ENCODE results near the gene PFKL. TPM values are rescaled to one million over a fixed set of nuclear protein-coding genes. Genes with fewer than 3 reads are reported as not detected.
A peak's percentile ranks its signal among the peaks of the same experiment; 100 is the strongest.

PFKL gene
- total and polyA plus RNA-seq, 9 donors = 51.6 to 84.4 (median 65.3) TPM

DNA sequence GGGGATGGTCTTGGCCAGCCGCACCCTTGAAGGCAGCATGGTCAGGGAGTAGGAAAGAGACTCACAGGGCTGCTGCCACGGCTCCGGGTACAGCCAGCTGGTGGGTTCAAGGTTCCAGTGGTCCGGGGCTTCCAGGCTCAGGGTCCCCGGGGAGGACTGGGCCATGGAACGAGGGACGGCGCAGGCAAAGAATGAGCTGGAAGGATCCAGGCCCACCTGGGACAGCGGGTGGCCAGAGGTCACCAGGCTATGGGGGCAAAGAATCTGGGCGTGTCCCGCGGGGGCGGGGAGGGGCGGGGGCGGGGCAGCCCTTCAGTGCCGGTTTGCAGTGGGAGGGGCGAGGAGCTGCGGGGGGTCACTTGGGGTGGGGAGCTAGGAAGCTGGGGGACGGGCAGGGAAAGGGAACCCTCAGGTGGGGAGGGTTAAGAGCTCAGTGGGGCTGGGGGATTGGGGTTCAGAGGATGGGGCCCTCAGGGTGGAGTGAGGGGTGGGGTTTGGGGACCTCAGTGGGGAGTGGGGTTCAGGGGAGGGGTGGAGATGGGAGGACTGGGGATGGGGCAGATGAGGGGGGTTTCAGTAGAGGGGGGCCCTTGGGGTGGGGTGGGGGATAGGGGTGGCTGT is 38.1 kb upstream of the PFKL start, which contains the start of gene DNMT3L:
Gene DNMT3L, minus strand, starts transcription at position 223 of the 621 bp plus-strand sequence. CDS start 638 bp downstream, outside the sequence.
- Histone ChIP-seq H3K4me3 (ENCODE audit: low read length) (no peak within 1 kb of the TSS), H3K27ac (ENCODE audit: low read length) (no peak within 1 kb of the TSS), H3K9me3 (replicated peaks; ENCODE audit: control insufficient read depth, low read depth, low read length) (no peaks in the 10 kb centered on the region), H3K27me3 (ENCODE audit: control insufficient read depth, insufficient read depth, low read length) (peaks cover 7% of the 10 kb centered on the region), H3K4me1 (ENCODE audit: control insufficient read depth, insufficient read depth, low read length) (no peaks in the 10 kb centered on the region), H3K36me3 (ENCODE audit: control insufficient read depth, insufficient read depth, low read length) (no peaks in the 10 kb centered on the region)
- DNase-seq = no peak
- 75% methylated on average over 10 of the region's 19 CpGs for WGBS (ENCODE audit: insufficient coverage)

GRCh38 chr21:44262338-44263056 is 37.4 kb upstream of the PFKL start:
- DNase-seq = no peak
- H3K9me3 ChIP-seq (replicated peaks; ENCODE audit: control insufficient read depth, low read depth, low read length) = no peaks in the 10 kb centered on the region
- peaks cover 7% of the 10 kb centered on the region for H3K27me3 ChIP-seq (ENCODE audit: control insufficient read depth, insufficient read depth, low read length)
- no peaks in the 10 kb centered on the region for H3K36me3 ChIP-seq (ENCODE audit: control insufficient read depth, insufficient read depth, low read length)
- H3K27ac ChIP-seq (ENCODE audit: low read length) = no peak overlapping the region
- no peak overlapping the region for H3K4me3 ChIP-seq (ENCODE audit: low read length)
- no peaks in the 10 kb centered on the region for H3K4me1 ChIP-seq (ENCODE audit: control insufficient read depth, insufficient read depth, low read length)
- 70% methylated on average over 8 of the region's 12 CpGs for WGBS (ENCODE audit: insufficient coverage)

DNA sequence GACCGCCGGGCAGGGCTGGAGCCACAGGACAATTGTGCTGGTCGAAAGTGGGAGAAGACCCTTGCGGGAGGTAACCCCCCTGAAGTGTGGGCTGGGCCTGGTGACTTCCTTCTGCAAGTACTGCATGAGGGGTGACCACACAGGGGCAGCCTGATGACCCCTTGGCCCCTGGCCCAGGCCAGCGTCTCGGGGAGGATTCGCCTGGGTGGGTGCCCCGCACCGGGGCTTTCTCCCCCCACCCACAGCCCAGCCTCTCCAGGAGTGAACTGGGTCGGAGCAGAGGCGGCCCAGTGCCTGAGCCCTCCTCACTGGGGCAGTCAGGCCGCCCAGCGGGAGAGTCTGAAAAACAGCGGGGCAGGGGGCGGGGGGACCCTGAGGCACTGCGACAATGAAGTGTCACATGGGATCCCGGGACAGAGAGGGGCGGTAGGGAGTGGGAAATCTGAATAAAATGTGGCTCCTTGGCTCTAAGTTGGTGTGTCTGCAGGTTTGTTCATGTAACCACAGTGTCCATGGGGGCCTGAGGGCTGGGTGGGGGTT is 36.6 kb upstream of the PFKL start:
- Histone ChIP-seq H3K27ac (ENCODE audit: low read length) (no peak overlapping the region), H3K4me3 (ENCODE audit: low read length) (no peak overlapping the region), H3K27me3 (ENCODE audit: control insufficient read depth, insufficient read depth, low read length) (peaks cover 7% of the 10 kb centered on the region), H3K9me3 (replicated peaks; ENCODE audit: control insufficient read depth, low read depth, low read length) (no peaks in the 10 kb centered on the region), H3K36me3 (ENCODE audit: control insufficient read depth, insufficient read depth, low read length) (no peaks in the 10 kb centered on the region), H3K4me1 (ENCODE audit: control insufficient read depth, insufficient read depth, low read length) (no peaks in the 10 kb centered on the region)
- DNase-seq = no peak
- 40% methylated on average over 15 of the region's 18 CpGs for WGBS (ENCODE audit: insufficient coverage)

- DNase-seq = no peak
- Histone ChIP-seq H3K4me1 (ENCODE audit: control insufficient read depth, insufficient read depth, low read length) (no peaks in the 10 kb centered on the region), H3K27ac (ENCODE audit: low read length) (no peak overlapping the region), H3K27me3 (ENCODE audit: control insufficient read depth, insufficient read depth, low read length) (peaks cover 5% of the 10 kb centered on the region), H3K36me3 (ENCODE audit: control insufficient read depth, insufficient read depth, low read length) (no peaks in the 10 kb centered on the region), H3K9me3 (replicated peaks; ENCODE audit: control insufficient read depth, low read depth, low read length) (no peaks in the 10 kb centered on the region), H3K4me3 (ENCODE audit: low read length) (no peak overlapping the region)
- no CpG with 5 or more reads among the region's 4 CpGs for WGBS (ENCODE audit: insufficient coverage)
Observed at GRCh38 chr21:44263768-44264167, 36.1 kb upstream of the PFKL start.

DNA sequence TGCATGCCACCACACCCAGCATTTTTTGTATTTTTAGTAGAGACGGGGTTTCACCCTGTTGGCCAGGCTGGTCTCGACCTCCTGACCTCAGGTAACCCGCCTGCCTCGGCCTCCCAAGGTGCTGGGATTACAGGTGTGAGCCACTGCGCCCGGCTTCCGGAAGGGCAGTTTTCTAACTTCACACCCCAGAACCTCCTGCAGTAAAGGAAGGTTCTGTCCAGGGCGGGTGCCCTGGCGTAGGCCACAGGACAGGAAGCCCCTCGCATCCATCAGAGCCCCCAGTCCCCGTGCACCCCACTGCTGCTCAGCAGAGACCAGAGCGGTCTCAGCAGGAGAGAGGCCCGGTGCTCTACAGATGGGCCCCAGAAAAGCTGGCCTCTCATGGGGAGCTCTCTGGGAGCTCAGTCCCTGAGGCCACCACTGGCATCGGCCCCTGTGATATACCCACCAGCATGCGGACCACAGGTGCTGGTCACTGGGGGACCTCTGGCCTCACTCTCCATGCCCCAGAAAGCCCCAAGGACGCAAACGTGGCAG is 34.1 kb upstream of the PFKL start:
- no peaks in the 10 kb centered on the region for H3K36me3 ChIP-seq (ENCODE audit: control insufficient read depth, insufficient read depth, low read length)
- peaks cover 2% of the 10 kb centered on the region for H3K27me3 ChIP-seq (ENCODE audit: control insufficient read depth, insufficient read depth, low read length)
- H3K9me3 ChIP-seq (replicated peaks; ENCODE audit: control insufficient read depth, low read depth, low read length) = no peaks in the 10 kb centered on the region
- H3K4me3 ChIP-seq (ENCODE audit: low read length) = no peak overlapping the region
- H3K4me1 ChIP-seq (ENCODE audit: control insufficient read depth, insufficient read depth, low read length) = no peaks in the 10 kb centered on the region
- H3K27ac ChIP-seq (ENCODE audit: low read length) = no peak overlapping the region
- no peak for DNase-seq
- 91% methylated on average over 13 of the region's 17 CpGs for WGBS (ENCODE audit: insufficient coverage)

- Histone ChIP-seq H3K9me3 (replicated peaks; ENCODE audit: control insufficient read depth, low read depth, low read length) (no peaks in the 10 kb centered on the region), H3K4me3 (ENCODE audit: low read length) (no peak overlapping the region), H3K27ac (ENCODE audit: low read length) (no peak overlapping the region), H3K27me3 (ENCODE audit: control insufficient read depth, insufficient read depth, low read length) (no peaks in the 10 kb centered on the region), H3K4me1 (ENCODE audit: control insufficient read depth, insufficient read depth, low read length) (no peaks in the 10 kb centered on the region), H3K36me3 (ENCODE audit: control insufficient read depth, insufficient read depth, low read length) (no peaks in the 10 kb centered on the region)
- 72% methylated on average over 17 of the region's 19 CpGs for WGBS (ENCODE audit: insufficient coverage)
- peak; percentile 25 for DNase-seq
Observed at GRCh38 chr21:44267655-44268142, 32.2 kb upstream of the PFKL start.

DNA sequence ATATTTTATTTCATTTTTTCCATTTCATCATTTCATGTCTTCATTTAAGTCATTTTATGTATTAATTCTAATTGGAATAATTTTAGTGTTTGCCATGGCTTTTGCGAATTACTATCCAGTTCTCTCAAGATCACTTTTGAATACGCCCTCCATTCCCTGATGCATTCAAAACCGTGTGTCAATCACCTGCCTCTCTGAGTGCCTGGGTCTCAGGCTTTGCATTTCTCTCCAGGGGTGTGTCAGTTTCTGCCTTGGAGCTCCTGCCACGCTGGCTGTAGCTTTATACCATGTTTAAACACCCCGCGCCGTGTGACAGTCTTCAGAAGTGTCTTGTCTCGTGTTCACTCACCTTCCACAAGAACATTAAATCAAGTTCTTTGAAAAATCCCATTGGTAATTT is 30.8 kb upstream of the PFKL start:
- H3K27me3 ChIP-seq (ENCODE audit: control insufficient read depth, insufficient read depth, low read length) = no peaks in the 10 kb centered on the region
- DNase-seq = no peak
- no peak overlapping the region for H3K27ac ChIP-seq (ENCODE audit: low read length)
- no peaks in the 10 kb centered on the region for H3K4me1 ChIP-seq (ENCODE audit: control insufficient read depth, insufficient read depth, low read length)
- H3K9me3 ChIP-seq (replicated peaks; ENCODE audit: control insufficient read depth, low read depth, low read length) = no peaks in the 10 kb centered on the region
- no peak overlapping the region for H3K4me3 ChIP-seq (ENCODE audit: low read length)
- H3K36me3 ChIP-seq (ENCODE audit: control insufficient read depth, insufficient read depth, low read length) = no peaks in the 10 kb centered on the region
- 57% methylated on average over 3 of the region's 8 CpGs for WGBS (ENCODE audit: insufficient coverage)

DNA sequence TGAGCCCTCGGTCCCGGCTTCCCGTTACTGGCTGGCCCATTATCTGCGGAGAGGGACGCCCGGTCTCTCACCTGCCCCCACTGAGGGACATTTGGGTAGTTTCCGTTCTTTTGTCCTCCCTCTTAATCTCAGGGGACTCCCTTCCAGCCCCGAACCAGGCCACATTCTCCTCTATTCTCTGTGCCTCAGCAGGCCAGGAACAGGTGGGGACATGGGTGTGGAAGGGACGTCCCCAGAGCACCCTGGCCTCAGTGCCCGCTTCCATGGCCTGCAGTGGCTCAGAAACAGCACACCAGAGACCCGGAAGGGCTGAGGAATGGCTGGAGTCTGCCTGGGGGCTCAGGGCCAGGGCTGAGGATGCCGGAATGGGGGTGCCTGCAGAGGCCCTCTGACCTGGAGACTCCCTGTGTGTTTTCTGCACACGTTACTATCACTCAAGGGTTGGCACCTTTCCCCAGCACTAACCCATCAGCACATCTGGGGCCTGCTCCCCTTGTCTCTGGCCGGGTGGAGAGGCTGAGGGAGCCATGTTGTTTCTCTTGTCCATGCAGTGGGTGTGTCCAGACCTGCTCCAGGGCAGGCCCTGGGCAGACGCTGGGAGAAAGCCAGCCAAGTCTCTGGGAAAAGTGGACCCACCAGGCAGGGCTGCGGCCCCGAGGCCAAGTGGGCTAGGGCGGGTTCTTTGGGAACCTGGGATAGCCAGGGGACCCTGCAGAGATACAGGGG is 28.1 kb upstream of the PFKL start:
- WGBS (ENCODE audit: insufficient coverage) = 77% methylated on average over 15 of the region's 18 CpGs
- Histone ChIP-seq H3K36me3 (ENCODE audit: control insufficient read depth, insufficient read depth, low read length) (no peaks in the 10 kb centered on the region), H3K4me3 (ENCODE audit: low read length) (no peak overlapping the region), H3K27ac (ENCODE audit: low read length) (no peak overlapping the region), H3K27me3 (ENCODE audit: control insufficient read depth, insufficient read depth, low read length) (no peaks in the 10 kb centered on the region), H3K4me1 (ENCODE audit: control insufficient read depth, insufficient read depth, low read length) (no peaks in the 10 kb centered on the region), H3K9me3 (replicated peaks; ENCODE audit: control insufficient read depth, low read depth, low read length) (no peaks in the 10 kb centered on the region)
- no peak for DNase-seq

DNA sequence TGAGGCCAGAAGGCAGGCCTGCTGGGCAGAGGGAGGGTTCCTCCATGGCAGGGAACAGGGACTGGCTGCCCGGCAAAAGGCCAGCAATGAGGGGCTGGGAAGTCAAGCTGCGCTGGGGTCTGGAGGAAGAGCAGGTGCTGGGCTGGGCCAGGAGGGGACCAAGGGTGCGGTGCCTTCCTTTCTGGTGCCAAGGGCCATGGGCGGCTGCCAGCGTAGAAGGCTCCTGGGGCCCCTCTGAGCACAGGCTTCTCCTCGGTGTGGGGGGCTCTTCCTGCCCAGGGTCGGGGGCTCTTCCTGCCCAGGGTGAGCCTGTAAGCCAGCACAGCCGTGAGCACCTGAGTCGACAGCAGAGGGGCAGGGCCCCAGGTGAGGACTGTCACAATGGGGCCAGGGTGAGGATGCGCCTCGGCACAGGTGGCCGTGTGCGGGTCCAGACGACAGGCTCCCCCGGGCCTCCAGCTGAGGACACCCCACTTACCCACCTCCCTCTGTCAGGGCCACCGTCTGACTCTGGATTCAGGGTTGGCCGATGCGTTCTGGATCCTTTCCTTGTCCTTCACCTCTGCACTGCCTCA is 27.5 kb upstream of the PFKL start:
- DNase-seq = no peak
- Histone ChIP-seq H3K9me3 (replicated peaks; ENCODE audit: control insufficient read depth, low read depth, low read length) (no peaks in the 10 kb centered on the region), H3K27me3 (ENCODE audit: control insufficient read depth, insufficient read depth, low read length) (no peaks in the 10 kb centered on the region), H3K36me3 (ENCODE audit: control insufficient read depth, insufficient read depth, low read length) (no peaks in the 10 kb centered on the region), H3K4me1 (ENCODE audit: control insufficient read depth, insufficient read depth, low read length) (no peaks in the 10 kb centered on the region), H3K27ac (ENCODE audit: low read length) (no peak overlapping the region), H3K4me3 (ENCODE audit: low read length) (no peak overlapping the region)
- 76% methylated on average over 18 of the region's 18 CpGs for WGBS (ENCODE audit: insufficient coverage)

All from muscle of leg (tissue), 11 donors.